HepG2 (cell line): ENCODE data around the gene APRT.

Experiments used
- ATF2 ChIP-seq: sonication (generic); formaldehyde crosslinking; IDR thresholded peaks from 2 replicates; pipeline ENCODE4 v1.4.0; 2020; ENCODE audit warnings: missing genetic modification reagents
- IKZF1 ChIP-seq: fragments of 450-650 bp; IDR thresholded peaks from 2 replicates; pipeline ENCODE4 v1.7.1; 2016
- NFIB ChIP-seq: sonication (generic); formaldehyde crosslinking; IDR thresholded peaks from 2 replicates; pipeline ENCODE4 v1.9.0; 2021; ENCODE audit warnings: missing genetic modification reagents, mild to moderate bottlenecking, borderline replicate concordance
- NR2C2 ChIP-seq: sonication (generic); formaldehyde crosslinking; IDR thresholded peaks from 2 replicates; pipeline ENCODE4 v1.4.0; 2020; ENCODE audit warnings: missing genetic modification reagents, mild to moderate bottlenecking, moderate library complexity, borderline replicate concordance
- POLR2AphosphoS5 ChIP-seq: IDR thresholded peaks from 2 replicates; pipeline ENCODE4 v1.6.1; 2012; ENCODE audit warnings: low read depth, low read length
- REST ChIP-seq, 2 experiments: IDR thresholded peaks; 2 replicates each; pipeline ENCODE4 v1.6.1; 2011 to 2012; ENCODE audit warnings: low read length in 2 of 2, borderline replicate concordance in 1 of 2, low read depth in 1 of 2, mild to moderate bottlenecking in 1 of 2, moderate library complexity in 1 of 2
- SIN3A ChIP-seq: IDR thresholded peaks from 2 replicates; pipeline ENCODE4 v1.6.1; 2011; ENCODE audit warnings: low read depth, mild to moderate bottlenecking, control low read depth, low read length, borderline replicate concordance
- SMC3 ChIP-seq: IDR thresholded peaks from 2 replicates; pipeline ENCODE4 v1.6.1; 2011; ENCODE audit warnings: low read length, improper control_type of control experiment
- ZNF431 ChIP-seq: sonication (generic); formaldehyde crosslinking; IDR thresholded peaks from 2 replicates; pipeline ENCODE4 v1.9.0; 2022; ENCODE audit warnings: missing genetic modification reagents, low read depth, mild to moderate bottlenecking, borderline replicate concordance

- TF ChIP-seq NR2C2 (CRISPR knock-in tag) (no peak), SIN3A (no peak), POLR2AphosphoS5 (no peak), NFIB (CRISPR knock-in tag) (no peak), IKZF1 (no peak), ZNF431 (CRISPR knock-in tag) (no peak), SMC3 (no peak), ATF2 (CRISPR knock-in tag) (no peak), REST (IDR thresholded peaks at IDR 0.05; ENCODE audit: borderline replicate concordance in 1 of 2, low read depth in 1 of 2, low read length in 2 of 2) (no peak)
Observed at GRCh38 chr16:88838566-88838965, 26.8 kb upstream of the APRT start.
